Measurements from ENCODE around the gene EYS.

Gene EYS

DNA sequence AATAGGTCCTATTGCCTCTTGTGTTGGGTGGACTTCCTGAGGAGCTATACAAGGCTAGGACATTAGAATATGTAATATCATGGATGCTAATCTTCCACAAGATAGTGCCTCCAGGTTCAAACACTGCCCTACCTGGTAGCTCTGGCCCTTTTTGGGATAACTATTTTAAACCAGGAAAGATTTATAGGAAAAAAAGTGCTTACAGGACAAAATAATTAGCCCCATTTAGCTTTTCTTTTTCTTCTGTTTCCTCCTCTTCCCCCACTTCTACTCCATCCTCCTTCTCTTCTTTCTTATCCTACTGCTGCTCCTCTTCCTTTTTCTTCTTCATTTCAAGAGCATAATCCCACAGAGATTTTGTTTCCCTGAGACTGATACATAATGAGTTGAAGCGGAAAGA, 1104.0 kb downstream of the EYS start:
- H3K9me2 ChIP-seq (replicated peaks; ENCODE audit: insufficient read depth, low read length), result no peaks in the 10 kb centered on the region

DNA sequence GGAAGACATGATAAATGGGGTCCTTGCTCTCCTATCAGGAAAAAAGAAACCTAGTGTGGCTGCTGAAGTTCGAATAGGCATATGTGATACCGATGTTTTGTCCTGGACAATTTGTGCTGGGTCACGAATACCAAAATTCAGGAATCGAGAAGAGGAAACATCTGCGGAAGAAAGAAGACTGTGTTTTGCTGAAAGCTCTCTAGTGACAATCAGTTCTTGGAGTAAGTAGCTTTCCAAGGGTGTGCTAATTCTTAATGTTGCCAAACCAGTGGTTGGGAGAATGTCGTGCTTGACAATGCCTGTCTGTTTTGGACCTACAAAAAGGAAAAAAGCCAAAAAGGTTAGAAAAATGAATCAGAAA, 1115.4 kb downstream of the EYS start:
- Histone ChIP-seq H3K9me2 (replicated peaks; ENCODE audit: insufficient read depth, low read length) (no peaks in the 10 kb centered on the region), H2AFZ (ENCODE audit: low read length) (no peak overlapping the region), H3K79me2 (ENCODE audit: low read length) (no peaks in the 10 kb centered on the region), H3K4me3 (ENCODE audit: low read length) (no peak overlapping the region), H3K9ac (ENCODE audit: low read length) (no peak overlapping the region), H3K27ac (ENCODE audit: low read length) (no peak overlapping the region), H3K4me2 (ENCODE audit: low read depth, low read length) (no peak overlapping the region), H4K20me1 (ENCODE audit: insufficient read depth, low read length) (no peaks in the 10 kb centered on the region), H3K4me1 (ENCODE audit: low read length) (peaks cover 19% of the 10 kb centered on the region), H3K9me3 (replicated peaks; ENCODE audit: insufficient read depth, low read length) (no peaks in the 10 kb centered on the region), H3K27me3 (replicated peaks; ENCODE audit: insufficient read depth, low read length) (no peaks in the 10 kb centered on the region), H3F3A (ENCODE audit: insufficient read depth, low read length) (peaks cover 12% of the 10 kb centered on the region), H3K36me3 (replicated peaks; ENCODE audit: insufficient read depth, low read length) (no peaks in the 10 kb centered on the region)
- no peak for TF ChIP-seq EZH2 (optimal IDR thresholded peaks at IDR 0.05; ENCODE audit: low read depth, low read length)
- TF ChIP-seq, protein P1, sequence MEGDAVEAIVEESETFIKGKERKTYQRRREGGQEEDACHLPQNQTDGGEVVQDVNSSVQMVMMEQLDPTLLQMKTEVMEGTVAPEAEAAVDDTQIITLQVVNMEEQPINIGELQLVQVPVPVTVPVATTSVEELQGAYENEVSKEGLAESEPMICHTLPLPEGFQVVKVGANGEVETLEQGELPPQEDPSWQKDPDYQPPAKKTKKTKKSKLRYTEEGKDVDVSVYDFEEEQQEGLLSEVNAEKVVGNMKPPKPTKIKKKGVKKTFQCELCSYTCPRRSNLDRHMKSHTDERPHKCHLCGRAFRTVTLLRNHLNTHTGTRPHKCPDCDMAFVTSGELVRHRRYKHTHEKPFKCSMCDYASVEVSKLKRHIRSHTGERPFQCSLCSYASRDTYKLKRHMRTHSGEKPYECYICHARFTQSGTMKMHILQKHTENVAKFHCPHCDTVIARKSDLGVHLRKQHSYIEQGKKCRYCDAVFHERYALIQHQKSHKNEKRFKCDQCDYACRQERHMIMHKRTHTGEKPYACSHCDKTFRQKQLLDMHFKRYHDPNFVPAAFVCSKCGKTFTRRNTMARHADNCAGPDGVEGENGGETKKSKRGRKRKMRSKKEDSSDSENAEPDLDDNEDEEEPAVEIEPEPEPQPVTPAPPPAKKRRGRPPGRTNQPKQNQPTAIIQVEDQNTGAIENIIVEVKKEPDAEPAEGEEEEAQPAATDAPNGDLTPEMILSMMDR (IDR thresholded peaks at IDR 0.05; ENCODE audit: low read length), result no peak
- TF ChIP-seq EZH2phosphoT487 (IDR thresholded peaks at IDR 0.05; ENCODE audit: low read length), result no peak
- DNase-seq, result no peak

More for the DNA sequence above, 1104.0 kb downstream of the EYS start:
- Histone ChIP-seq H3F3A (ENCODE audit: insufficient read depth, low read length) (no peaks in the 10 kb centered on the region), H3K9me3 (replicated peaks; ENCODE audit: insufficient read depth, low read length) (no peaks in the 10 kb centered on the region), H2AFZ (ENCODE audit: low read length) (no peak overlapping the region), H4K20me1 (ENCODE audit: insufficient read depth, low read length) (no peaks in the 10 kb centered on the region), H3K4me3 (ENCODE audit: low read length) (no peak overlapping the region), H3K9ac (ENCODE audit: low read length) (no peak overlapping the region), H3K4me2 (ENCODE audit: low read depth, low read length) (no peak overlapping the region), H3K27ac (ENCODE audit: low read length) (no peak overlapping the region), H3K4me1 (ENCODE audit: low read length) (no peaks in the 10 kb centered on the region), H3K27me3 (replicated peaks; ENCODE audit: insufficient read depth, low read length) (no peaks in the 10 kb centered on the region), H3K36me3 (replicated peaks; ENCODE audit: insufficient read depth, low read length) (no peaks in the 10 kb centered on the region), H3K79me2 (ENCODE audit: low read length) (no peaks in the 10 kb centered on the region)
- TF ChIP-seq EZH2phosphoT487 (IDR thresholded peaks at IDR 0.05; ENCODE audit: low read length) (no peak), EZH2 (optimal IDR thresholded peaks at IDR 0.05; ENCODE audit: low read depth, low read length) (no peak)
- TF ChIP-seq, protein P1 (IDR thresholded peaks at IDR 0.05; ENCODE audit: low read length), result no peak
- DNase-seq, result no peak

DNA sequence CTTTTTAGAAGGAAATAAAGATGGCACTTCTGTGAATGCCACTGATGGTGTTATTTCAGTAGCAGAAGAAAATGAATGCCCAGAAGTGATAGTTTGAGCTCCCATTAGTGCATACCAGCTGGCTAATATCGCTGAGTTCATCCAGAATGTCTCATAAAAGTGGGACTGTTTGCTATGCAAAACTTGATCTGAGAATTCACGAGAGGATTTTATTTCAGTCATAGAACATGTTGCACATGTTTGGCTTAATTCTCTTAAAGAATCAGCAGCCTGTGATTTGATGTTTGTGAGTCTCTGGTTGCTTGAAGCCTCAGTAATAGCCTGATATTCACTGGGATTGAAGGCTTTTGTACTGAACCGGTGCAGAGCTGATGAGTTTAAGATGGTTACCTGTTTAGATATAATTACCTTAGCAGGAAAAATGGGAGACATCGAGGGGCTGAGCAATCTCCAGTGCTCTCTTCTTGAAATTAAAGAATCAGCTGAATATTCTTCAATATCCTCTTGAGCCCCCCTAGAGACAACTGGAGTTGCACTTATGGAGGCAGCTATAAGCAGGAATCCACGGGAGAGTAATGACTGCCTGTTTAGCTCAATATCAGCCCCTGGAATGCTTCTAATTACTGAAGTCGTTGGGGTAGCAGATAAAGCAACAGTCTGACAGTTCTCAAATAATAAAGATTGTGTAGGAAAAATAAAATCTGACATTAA, 1115.9 kb downstream of the EYS start:
- Histone ChIP-seq H3K79me2 (ENCODE audit: low read length) (no peaks in the 10 kb centered on the region), H3K9ac (ENCODE audit: low read length) (no peak overlapping the region), H3K4me2 (ENCODE audit: low read depth, low read length) (peak overlapping the region; percentile 75; the same call in 1 of the 2 replicates), H3K4me3 (ENCODE audit: low read length) (no peak overlapping the region), H3F3A (ENCODE audit: insufficient read depth, low read length) (peaks cover 12% of the 10 kb centered on the region), H2AFZ (ENCODE audit: low read length) (no peak overlapping the region), H3K9me2 (replicated peaks; ENCODE audit: insufficient read depth, low read length) (no peaks in the 10 kb centered on the region), H3K27ac (ENCODE audit: low read length) (no peak overlapping the region), H3K27me3 (replicated peaks; ENCODE audit: insufficient read depth, low read length) (no peaks in the 10 kb centered on the region), H3K36me3 (replicated peaks; ENCODE audit: insufficient read depth, low read length) (no peaks in the 10 kb centered on the region), H3K9me3 (replicated peaks; ENCODE audit: insufficient read depth, low read length) (no peaks in the 10 kb centered on the region), H4K20me1 (ENCODE audit: insufficient read depth, low read length) (no peaks in the 10 kb centered on the region), H3K4me1 (ENCODE audit: low read length) (peaks cover 19% of the 10 kb centered on the region)
- DNase-seq, result no peak
- TF ChIP-seq, protein P1 (IDR thresholded peaks at IDR 0.05; ENCODE audit: low read length), result no peak
- no peak for TF ChIP-seq EZH2phosphoT487 (IDR thresholded peaks at IDR 0.05; ENCODE audit: low read length)
- no peak for TF ChIP-seq EZH2 (optimal IDR thresholded peaks at IDR 0.05; ENCODE audit: low read depth, low read length)

Data from MM.1S (cell line).